BLaER1 treated with 17β-estradiol and CSF1 and Interleukin-3, amounts not matched to agents 10 nM and 100 nM (cell line): ENCODE data around the gene KLK2.
A peak's percentile ranks its signal among the peaks of the same experiment; 100 is the strongest.

Experiments
- H3K27ac ChIP-seq, 11 experiments: shearing (Covaris generic); formaldehyde crosslinking; 2 replicates each; pipeline ENCODE4 v1.8.1; 2022
- H3K27me3 ChIP-seq, 11 experiments: shearing (Covaris generic); formaldehyde crosslinking; 2 replicates each; pipeline ENCODE4 v1.8.1; 2022
- H3K36me3 ChIP-seq, 11 experiments: shearing (Covaris generic); formaldehyde crosslinking; 2 replicates each; pipeline ENCODE4 v1.8.1; 2022
- H3K4me1 ChIP-seq, 10 experiments: shearing (Covaris generic); formaldehyde crosslinking; 2 replicates each; pipeline ENCODE4 v1.8.1; 2022
- H3K4me2 ChIP-seq, 11 experiments: shearing (Covaris generic); formaldehyde crosslinking; 2 replicates each; pipeline ENCODE4 v1.8.1; 2022
- H3K4me3 ChIP-seq, 10 experiments: shearing (Covaris generic); formaldehyde crosslinking; 2 replicates each; pipeline ENCODE4 v1.8.1; 2022
- H3K9ac ChIP-seq, 11 experiments: shearing (Covaris generic); formaldehyde crosslinking; 2 replicates each; pipeline ENCODE4 v1.8.1; 2022
- H3K9me3 ChIP-seq, 11 experiments: shearing (Covaris generic); formaldehyde crosslinking; replicated peaks in 1 of 11; 2 replicates each; pipeline ENCODE4 v1.8.1; 2022
- H4K20me1 ChIP-seq, 11 experiments: shearing (Covaris generic); formaldehyde crosslinking; 2 replicates each; pipeline ENCODE4 v1.8.1; 2022
- Cebpa-rat ChIP-seq, 11 experiments: shearing (Covaris generic); IDR thresholded peaks; 2 replicates each; pipeline ENCODE4 v1.8.1; 2022

KLK2 gene

GRCh38 chr19:50873056-50873455, at the start of gene KLK2:
Gene KLK2, plus strand, starts transcription at chr19:50873439. Its CDS starts 35 bp downstream, at chr19:50873474.
- Histone ChIP-seq H3K4me1 (peaks cover 21 to 40% (median 37%) of the 10 kb centered on the region in 10 experiments), H3K27me3 (no peaks in the 10 kb centered on the region), H3K36me3 (no peaks in the 10 kb centered on the region), H3K9me3 (no peaks in the 10 kb centered on the region; a peak in 1 of 22 replicates), H3K4me3 (no peak within 1 kb of the TSS), H3K9ac (0 out of 22 replicates have a peak within 1 kb of the TSS, but pooled peaks of 1 of the 11 experiments have one; percentile 41), H3K4me2 (peak within 1 kb of the TSS in 9 of 11 experiments; percentile 21 to 75 (median 67); a peak in 18 of 22 replicates), H4K20me1 (no peaks in the 10 kb centered on the region), H3K27ac (no peak within 1 kb of the TSS)
- TF ChIP-seq Cebpa-rat (IDR thresholded peaks at IDR 0.05), result no peak

- Histone ChIP-seq H4K20me1 (no peaks in the 10 kb centered on the region), H3K9ac (no peak overlapping the region), H3K4me2 (no peak overlapping the region), H3K27me3 (no peaks in the 10 kb centered on the region), H3K4me3 (no peak overlapping the region), H3K4me1 (peaks cover 17 to 41% (median 29%) of the 10 kb centered on the region in 10 experiments; a peak in 19 of 20 replicates), H3K9me3 (peaks cover 8 to 16% (median 12%) of the 10 kb centered on the region in 11 experiments; a peak in 20 of 22 replicates), H3K27ac (no peak overlapping the region), H3K36me3 (no peaks in the 10 kb centered on the region)
- TF ChIP-seq Cebpa-rat (IDR thresholded peaks at IDR 0.05), result no peak
Observed at GRCh38 chr19:50826492-50827240, 46.6 kb upstream of the KLK2 start.

- no peaks in the 10 kb centered on the region for H3K36me3 ChIP-seq
- H3K9ac ChIP-seq, result no peak overlapping the region
- H3K4me1 ChIP-seq, result peaks cover 15 to 33% (median 21%) of the 10 kb centered on the region in 10 experiments; a peak in 19 of 20 replicates
- peaks cover 8 to 16% (median 12%) of the 10 kb centered on the region in 11 experiments; a peak in 20 of 22 replicates for H3K9me3 ChIP-seq
- H3K4me2 ChIP-seq, result no peak overlapping the region
- H3K27ac ChIP-seq, result no peak overlapping the region
- no peaks in the 10 kb centered on the region for H4K20me1 ChIP-seq
- TF ChIP-seq Cebpa-rat (IDR thresholded peaks at IDR 0.05), result no peak
- H3K27me3 ChIP-seq, result no peaks in the 10 kb centered on the region
- H3K4me3 ChIP-seq, result no peak overlapping the region
Observed at GRCh38 chr19:50827476-50827875, 45.8 kb upstream of the KLK2 start.

GRCh38 chr19:50829801-50830200, 43.4 kb upstream of the KLK2 start:
- Histone ChIP-seq H3K27me3 (peaks cover 0 to 2% (median 0%) of the 10 kb centered on the region in 11 experiments; a peak in 3 of 22 replicates), H3K9ac (no peak overlapping the region), H4K20me1 (no peaks in the 10 kb centered on the region), H3K36me3 (no peaks in the 10 kb centered on the region), H3K4me2 (peak overlapping the region in 4 of 11 experiments; percentile 1 to 30 (median 18); a peak in 4 of 22 replicates), H3K9me3 (peaks cover 8 to 16% (median 12%) of the 10 kb centered on the region in 11 experiments; a peak in 20 of 22 replicates), H3K27ac (no peak overlapping the region), H3K4me1 (peaks cover 0 to 18% (median 3%) of the 10 kb centered on the region in 10 experiments; a peak in 13 of 20 replicates), H3K4me3 (no peak overlapping the region)
- TF ChIP-seq Cebpa-rat (IDR thresholded peaks at IDR 0.05), result no peak

- TF ChIP-seq Cebpa-rat (IDR thresholded peaks at IDR 0.05), result no peak
- no peak overlapping the region for H3K4me3 ChIP-seq
- H3K36me3 ChIP-seq, result no peaks in the 10 kb centered on the region
- H3K27ac ChIP-seq, result no peak overlapping the region
- no peaks in the 10 kb centered on the region for H4K20me1 ChIP-seq
- H3K9me3 ChIP-seq, result peaks cover 8 to 16% (median 12%) of the 10 kb centered on the region in 11 experiments; a peak in 20 of 22 replicates
- no peak overlapping the region for H3K9ac ChIP-seq
- peak overlapping the region in 5 of 11 experiments; percentile 1 to 34 (median 21); a peak in 5 of 22 replicates for H3K4me2 ChIP-seq
- H3K4me1 ChIP-seq, result peaks cover 5 to 24% (median 10%) of the 10 kb centered on the region in 10 experiments; a peak in 19 of 20 replicates
- peaks cover 0 to 8% (median 0%) of the 10 kb centered on the region in 11 experiments; a peak in 4 of 22 replicates for H3K27me3 ChIP-seq
Observed at GRCh38 chr19:50830266-50831025, 42.8 kb upstream of the KLK2 start.

- no peaks in the 10 kb centered on the region for H4K20me1 ChIP-seq
- no peak overlapping the region for H3K4me3 ChIP-seq
- H3K27ac ChIP-seq, result no peak overlapping the region
- peaks cover 8 to 15% (median 12%) of the 10 kb centered on the region in 11 experiments; a peak in 20 of 22 replicates for H3K9me3 ChIP-seq
- no peaks in the 10 kb centered on the region for H3K36me3 ChIP-seq
- no peak overlapping the region for H3K4me2 ChIP-seq
- TF ChIP-seq Cebpa-rat (IDR thresholded peaks at IDR 0.05), result no peak
- no peak overlapping the region for H3K9ac ChIP-seq
- peaks cover 0 to 8% (median 0%) of the 10 kb centered on the region in 11 experiments; a peak in 5 of 22 replicates for H3K27me3 ChIP-seq
- H3K4me1 ChIP-seq, result peaks cover 7 to 24% (median 13%) of the 10 kb centered on the region in 10 experiments; a peak in 19 of 20 replicates
Observed at GRCh38 chr19:50831026-50831396, 42.2 kb upstream of the KLK2 start.

- Histone ChIP-seq H3K9me3 (no peaks in the 10 kb centered on the region), H3K4me2 (no peak overlapping the region), H3K27me3 (peaks cover 0 to 19% (median 0%) of the 10 kb centered on the region in 11 experiments; a peak in 8 of 22 replicates), H3K4me3 (no peak overlapping the region), H4K20me1 (no peaks in the 10 kb centered on the region), H3K27ac (no peak overlapping the region), H3K9ac (no peak overlapping the region), H3K4me1 (peaks cover 8 to 41% (median 27%) of the 10 kb centered on the region in 10 experiments; a peak in 19 of 20 replicates), H3K36me3 (no peaks in the 10 kb centered on the region)
- no peak for TF ChIP-seq Cebpa-rat (IDR thresholded peaks at IDR 0.05)
Observed at GRCh38 chr19:50832666-50833065, 40.6 kb upstream of the KLK2 start.

GRCh38 chr19:50833117-50833801, 40.0 kb upstream of the KLK2 start, which contains the start of gene KLK15:
Gene KLK15, minus strand, starts transcription at chr19:50833574. Its CDS starts 2,082 bp downstream, at chr19:50831492.
- no peaks in the 10 kb centered on the region for H4K20me1 ChIP-seq
- no peaks in the 10 kb centered on the region for H3K36me3 ChIP-seq
- H3K27me3 ChIP-seq, result peaks cover 0 to 19% (median 0%) of the 10 kb centered on the region in 11 experiments; a peak in 8 of 22 replicates
- H3K9me3 ChIP-seq, result no peaks in the 10 kb centered on the region
- no peak for TF ChIP-seq Cebpa-rat (IDR thresholded peaks at IDR 0.05)
- H3K4me1 ChIP-seq, result peaks cover 8 to 46% (median 32%) of the 10 kb centered on the region in 10 experiments; a peak in 19 of 20 replicates
- H3K9ac ChIP-seq, result no peak within 1 kb of the TSS
- H3K4me2 ChIP-seq, result 0 out of 22 replicates have a peak within 1 kb of the TSS, but pooled peaks of 1 of the 11 experiments have one; percentile 98
- no peak within 1 kb of the TSS for H3K4me3 ChIP-seq
- H3K27ac ChIP-seq, result no peak within 1 kb of the TSS
